Spleen (tissue), 7 donors: ENCODE data around the gene LRTM2.

Experiments used
- POLR2A ChIP-seq, 3 donors: fragments of 450-650 bp; IDR thresholded peaks; one replicate each; pipeline ENCODE4 v1.5.1; 2017; ENCODE audit warnings: antibody characterized with exemption in 3 of 3, mild to moderate bottlenecking in 1 of 3
- TF ChIP-seq, protein P1 (sequence below), 11 experiments: fragments of 200-600 bp in 7 of 11; fragments of 450-650 bp in 4 of 11; sonication (generic) in 4 of 11; IDR thresholded peaks in 8 of 11; conservative IDR thresholded peaks in 3 of 11; 1 replicate in 7 of 11; 2 replicates in 4 of 11; pipeline versions ENCODE4 v1.4.0 to v1.8.0; 2016 to 2021; ENCODE audit warnings: antibody characterized with exemption in 11 of 11, inconsistent platforms in 4 of 11, mild to moderate bottlenecking in 1 of 11
- donor health status: DM: no; HTN: no; CAD: no; lungs with moderate emphysema.
- donor health status: DM: no; HTN: no; CAD: no.
- donor health status: DM: no; HTN: no; CAD: no.

GRCh38 chr12:1815814-1816729, 4.3 kb upstream of the LRTM2 start:
- TF ChIP-seq POLR2A (IDR thresholded peaks at IDR 0.05) = no peak
- TF ChIP-seq, protein P1, sequence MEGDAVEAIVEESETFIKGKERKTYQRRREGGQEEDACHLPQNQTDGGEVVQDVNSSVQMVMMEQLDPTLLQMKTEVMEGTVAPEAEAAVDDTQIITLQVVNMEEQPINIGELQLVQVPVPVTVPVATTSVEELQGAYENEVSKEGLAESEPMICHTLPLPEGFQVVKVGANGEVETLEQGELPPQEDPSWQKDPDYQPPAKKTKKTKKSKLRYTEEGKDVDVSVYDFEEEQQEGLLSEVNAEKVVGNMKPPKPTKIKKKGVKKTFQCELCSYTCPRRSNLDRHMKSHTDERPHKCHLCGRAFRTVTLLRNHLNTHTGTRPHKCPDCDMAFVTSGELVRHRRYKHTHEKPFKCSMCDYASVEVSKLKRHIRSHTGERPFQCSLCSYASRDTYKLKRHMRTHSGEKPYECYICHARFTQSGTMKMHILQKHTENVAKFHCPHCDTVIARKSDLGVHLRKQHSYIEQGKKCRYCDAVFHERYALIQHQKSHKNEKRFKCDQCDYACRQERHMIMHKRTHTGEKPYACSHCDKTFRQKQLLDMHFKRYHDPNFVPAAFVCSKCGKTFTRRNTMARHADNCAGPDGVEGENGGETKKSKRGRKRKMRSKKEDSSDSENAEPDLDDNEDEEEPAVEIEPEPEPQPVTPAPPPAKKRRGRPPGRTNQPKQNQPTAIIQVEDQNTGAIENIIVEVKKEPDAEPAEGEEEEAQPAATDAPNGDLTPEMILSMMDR (IDR thresholded peaks at IDR 0.05 in 8 of 11, conservative IDR thresholded peaks at IDR 0.05 in 3 of 11) = no peak
